HepG2 (cell line): ENCODE data around the gene DLX1. TPM values are rescaled to one million over a fixed set of nuclear protein-coding genes. Genes with fewer than 3 reads are reported as not detected.
A peak's percentile ranks its signal among the peaks of the same experiment; 100 is the strongest.

ENCODE experiments used
- AHR ChIP-seq: IDR thresholded peaks from 2 replicates; pipeline ENCODE4 v1.6.1; 2018; ENCODE audit warnings: missing genetic modification reagents, missing compliant biosample characterization
- CREB1 ChIP-seq, 2 experiments: fragments of 450-650 bp in 1 of 2; IDR thresholded peaks; 2 replicates each; pipeline ENCODE4 v1.6.1; 2016 to 2017; ENCODE audit warnings: control low read depth in 1 of 2, mild to moderate bottlenecking in 1 of 2, missing compliant biosample characterization in 1 of 2, missing genetic modification characterization in 1 of 2
- ETV5 ChIP-seq: IDR thresholded peaks from 2 replicates; pipeline ENCODE4 v1.6.1; 2018; ENCODE audit warnings: missing biosample characterization, missing genetic modification reagents, inconsistent platforms, borderline replicate concordance
- HNRNPL ChIP-seq: fragments of 200-400 bp; formaldehyde crosslinking; IDR thresholded peaks from 2 replicates; pipeline ENCODE4 v1.6.1; 2017; ENCODE audit warnings: mild to moderate bottlenecking, low read depth, low read length
- MTF1 ChIP-seq: sonication (generic); formaldehyde crosslinking; IDR thresholded peaks from 2 replicates; pipeline ENCODE4 v1.5.0; 2020; ENCODE audit warnings: missing genetic modification reagents
- NR2F6 ChIP-seq, 2 experiments: IDR thresholded peaks; 2 replicates each; pipeline ENCODE4 v1.6.1; 2016; ENCODE audit warnings: antibody characterized with exemption in 1 of 2, mild to moderate bottlenecking in 1 of 2
- PHF8 ChIP-seq: sonication (generic); formaldehyde crosslinking; IDR thresholded peaks from 2 replicates; pipeline ENCODE4 v1.5.0; 2020; ENCODE audit warnings: missing genetic modification reagents
- PPARG ChIP-seq: conservative IDR thresholded peaks from 2 replicates; pipeline ENCODE4 v1.6.1; 2016; ENCODE audit warnings: missing biosample characterization, missing genetic modification reagents
- RBFOX2 ChIP-seq: fragments of 200-400 bp; formaldehyde crosslinking; IDR thresholded peaks from 2 replicates; pipeline ENCODE4 v1.6.1; 2017; ENCODE audit warnings: low read depth, mild to moderate bottlenecking, low read length
- TOE1 ChIP-seq: sonication (generic); formaldehyde crosslinking; IDR thresholded peaks from 2 replicates; pipeline ENCODE4 v1.4.0; 2020; ENCODE audit warnings: mild to moderate bottlenecking, missing genetic modification reagents
- TRIM24 ChIP-seq: sonication (generic); formaldehyde crosslinking; IDR thresholded peaks from 2 replicates; pipeline ENCODE4 v1.8.0; 2022; ENCODE audit warnings: mild to moderate bottlenecking, missing genetic modification reagents
- ZBTB38 ChIP-seq: sonication (generic); formaldehyde crosslinking; IDR thresholded peaks from 2 replicates; pipeline ENCODE4 v1.5.1; 2020; ENCODE audit warnings: mild to moderate bottlenecking, missing genetic modification reagents
- ZNF274 ChIP-seq: sonication (generic); formaldehyde crosslinking; IDR thresholded peaks from 2 replicates; pipeline ENCODE4 v1.5.1; 2020; ENCODE audit warnings: mild to moderate bottlenecking, missing genetic modification reagents
- ZNF329 ChIP-seq: sonication (generic); formaldehyde crosslinking; IDR thresholded peaks from 2 replicates; pipeline ENCODE4 v1.9.0; 2021; ENCODE audit warnings: low read depth, mild to moderate bottlenecking, missing genetic modification reagents
- ZNF510 ChIP-seq: sonication (generic); formaldehyde crosslinking; IDR thresholded peaks from 2 replicates; pipeline ENCODE4 v1.4.0; 2020; ENCODE audit warnings: low read depth, mild to moderate bottlenecking, missing genetic modification reagents
- ZNF607 ChIP-seq: sonication (generic); formaldehyde crosslinking; IDR thresholded peaks from 2 replicates; pipeline ENCODE4 v1.5.1; 2020; ENCODE audit warnings: missing genetic modification reagents, mild to moderate bottlenecking, borderline replicate concordance
- ZNF792 ChIP-seq: IDR thresholded peaks from 2 replicates; pipeline ENCODE4 v1.6.1; 2016
- ZNF83 ChIP-seq: sonication (generic); formaldehyde crosslinking; IDR thresholded peaks from 2 replicates; pipeline ENCODE4 v1.4.0; 2020; ENCODE audit warnings: missing genetic modification reagents, mild to moderate bottlenecking, borderline replicate concordance
- polyA plus RNA-seq, 8 experiments: library from polyadenylated mRNA; depleted of rRNA in 3 of 8; stranded (reverse) in 7 of 8; unstranded in 1 of 8; fragments of >200 nt; fragmentation: Illumina TruSeq in 4 of 8; extraction: Trizol in 4 of 8; gene quantifications; 2 replicates each; pipeline versions ENCODE4 v1.2.1 to v1.2.3, GENCODE V29; 2011 to 2016; ENCODE audit warnings: low read depth in 4 of 8, missing spikeins in 1 of 8, mixed read lengths in 1 of 8; ENCODE audit not compliant: insufficient read depth in 1 of 8
- total RNA-seq, 5 experiments: library from RNA; depleted of rRNA; stranded (reverse); fragments of >200 nt; fragmentation: Illumina TruSeq; extraction: Trizol; gene quantifications; 2 replicates each; pipeline ENCODE4 v1.2.3, GENCODE V29; 2016; ENCODE audit warnings: low read depth in 1 of 5
- TF ChIP-seq, protein P1 (sequence below), 2 experiments: sonication (generic) in 1 of 2; formaldehyde crosslinking in 1 of 2; IDR thresholded peaks; 2 replicates each; pipeline versions ENCODE4 v1.4.0 to v1.6.1; 2016 to 2020; ENCODE audit warnings: borderline replicate concordance in 1 of 2, low read depth in 1 of 2, mild to moderate bottlenecking in 1 of 2, missing genetic modification reagents in 1 of 2
- TF ChIP-seq, protein P2 (sequence below): sonication (generic); formaldehyde crosslinking; IDR thresholded peaks from 2 replicates; pipeline ENCODE4 v1.8.1; 2022; ENCODE audit warnings: low read depth, mild to moderate bottlenecking, missing genetic modification reagents
- TF ChIP-seq, protein P3 (sequence below): sonication (generic); formaldehyde crosslinking; IDR thresholded peaks from 2 replicates; pipeline ENCODE4 v1.4.0; 2020; ENCODE audit warnings: missing genetic modification reagents

Gene DLX1
- total and polyA plus RNA-seq, 2 of the 13 experiments (the other 11 are each of a cell fraction or from before 2014, with no cell fraction given) = 0.18 to 0.86 TPM

DNA sequence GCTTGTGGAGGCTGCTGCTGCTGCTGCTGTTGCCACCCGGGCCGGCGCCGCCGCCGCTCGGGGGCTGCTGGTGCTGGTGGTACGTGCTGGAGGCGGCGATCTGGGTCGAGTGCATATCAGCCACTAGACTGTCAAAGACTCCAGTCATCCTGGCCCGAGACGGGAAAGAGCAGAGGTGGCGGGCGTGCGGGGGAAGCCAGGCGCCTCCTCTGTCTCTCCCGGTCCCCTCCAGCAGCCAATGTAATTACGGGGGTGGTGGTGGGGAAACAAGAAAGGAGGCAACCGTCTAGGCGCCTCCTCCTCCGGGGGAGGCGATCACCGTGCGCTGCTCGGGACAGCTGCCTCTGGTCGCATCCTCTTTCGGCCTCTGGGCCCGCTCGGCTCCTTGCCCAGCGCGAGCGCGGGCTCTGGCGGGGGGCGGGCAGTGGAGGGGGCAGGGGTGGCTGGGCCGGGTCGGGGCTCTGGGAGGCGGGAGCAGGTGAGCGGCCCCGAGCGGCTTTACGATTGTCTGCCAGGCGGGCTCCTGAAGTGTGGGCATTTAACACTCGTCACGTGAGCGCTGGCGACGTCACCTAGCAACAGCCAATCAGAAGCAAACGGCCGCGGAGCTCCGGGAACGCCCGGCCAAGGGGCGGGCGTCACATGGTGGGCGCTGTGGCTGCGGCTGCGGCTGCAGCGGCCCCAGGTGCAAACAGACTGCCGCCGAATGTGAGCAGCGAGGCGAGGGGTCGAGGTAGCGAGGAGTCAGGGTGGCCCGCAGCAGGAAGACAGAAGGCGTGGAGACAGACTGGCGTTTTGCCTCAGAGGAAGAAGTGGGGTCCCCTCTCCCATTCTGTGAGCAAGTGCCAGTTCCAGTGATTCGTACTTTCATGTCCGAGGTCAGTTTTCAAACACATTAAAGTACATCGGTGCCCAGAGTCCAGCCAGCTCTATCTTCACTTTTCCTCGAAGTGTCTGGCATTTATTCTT, 17.4 kb downstream of the DLX1 start, which contains the start of gene DLX2 (continued):
- TF ChIP-seq, protein P1, sequence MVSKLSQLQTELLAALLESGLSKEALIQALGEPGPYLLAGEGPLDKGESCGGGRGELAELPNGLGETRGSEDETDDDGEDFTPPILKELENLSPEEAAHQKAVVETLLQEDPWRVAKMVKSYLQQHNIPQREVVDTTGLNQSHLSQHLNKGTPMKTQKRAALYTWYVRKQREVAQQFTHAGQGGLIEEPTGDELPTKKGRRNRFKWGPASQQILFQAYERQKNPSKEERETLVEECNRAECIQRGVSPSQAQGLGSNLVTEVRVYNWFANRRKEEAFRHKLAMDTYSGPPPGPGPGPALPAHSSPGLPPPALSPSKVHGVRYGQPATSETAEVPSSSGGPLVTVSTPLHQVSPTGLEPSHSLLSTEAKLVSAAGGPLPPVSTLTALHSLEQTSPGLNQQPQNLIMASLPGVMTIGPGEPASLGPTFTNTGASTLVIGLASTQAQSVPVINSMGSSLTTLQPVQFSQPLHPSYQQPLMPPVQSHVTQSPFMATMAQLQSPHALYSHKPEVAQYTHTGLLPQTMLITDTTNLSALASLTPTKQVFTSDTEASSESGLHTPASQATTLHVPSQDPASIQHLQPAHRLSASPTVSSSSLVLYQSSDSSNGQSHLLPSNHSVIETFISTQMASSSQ (IDR thresholded peaks at IDR 0.05; ENCODE audit: low read depth) = no peak
- TF ChIP-seq, protein P1 (CRISPR knock-in tag; IDR thresholded peaks at IDR 0.05; ENCODE audit: borderline replicate concordance) = 0 out of 2 replicates have a peak, but pooled peaks have one; percentile 16
- peak; percentile 94 for TF ChIP-seq MTF1 (CRISPR knock-in tag)
- TF ChIP-seq ZNF607 = peak; percentile 51; the same call in 1 of the 2 replicates
- TF ChIP-seq ZNF329 (CRISPR knock-in tag) = peak; percentile 87
- TF ChIP-seq CREB1 (IDR thresholded peaks at IDR 0.05) = peak; percentile 91
- TF ChIP-seq CREB1 (CRISPR knock-in tag; IDR thresholded peaks at IDR 0.05) = peak; percentile 70
- no peak for TF ChIP-seq TRIM24 (CRISPR knock-in tag)
- TF ChIP-seq PPARG (CRISPR knock-in tag) = peak; percentile 69
- TF ChIP-seq HNRNPL = peak; percentile 66; the same call in 1 of the 2 replicates
- no peak for TF ChIP-seq TOE1
- TF ChIP-seq ZNF792 (CRISPR knock-in tag) = peak; percentile 88; the same call in 1 of the 2 replicates
- TF ChIP-seq, protein P2, sequence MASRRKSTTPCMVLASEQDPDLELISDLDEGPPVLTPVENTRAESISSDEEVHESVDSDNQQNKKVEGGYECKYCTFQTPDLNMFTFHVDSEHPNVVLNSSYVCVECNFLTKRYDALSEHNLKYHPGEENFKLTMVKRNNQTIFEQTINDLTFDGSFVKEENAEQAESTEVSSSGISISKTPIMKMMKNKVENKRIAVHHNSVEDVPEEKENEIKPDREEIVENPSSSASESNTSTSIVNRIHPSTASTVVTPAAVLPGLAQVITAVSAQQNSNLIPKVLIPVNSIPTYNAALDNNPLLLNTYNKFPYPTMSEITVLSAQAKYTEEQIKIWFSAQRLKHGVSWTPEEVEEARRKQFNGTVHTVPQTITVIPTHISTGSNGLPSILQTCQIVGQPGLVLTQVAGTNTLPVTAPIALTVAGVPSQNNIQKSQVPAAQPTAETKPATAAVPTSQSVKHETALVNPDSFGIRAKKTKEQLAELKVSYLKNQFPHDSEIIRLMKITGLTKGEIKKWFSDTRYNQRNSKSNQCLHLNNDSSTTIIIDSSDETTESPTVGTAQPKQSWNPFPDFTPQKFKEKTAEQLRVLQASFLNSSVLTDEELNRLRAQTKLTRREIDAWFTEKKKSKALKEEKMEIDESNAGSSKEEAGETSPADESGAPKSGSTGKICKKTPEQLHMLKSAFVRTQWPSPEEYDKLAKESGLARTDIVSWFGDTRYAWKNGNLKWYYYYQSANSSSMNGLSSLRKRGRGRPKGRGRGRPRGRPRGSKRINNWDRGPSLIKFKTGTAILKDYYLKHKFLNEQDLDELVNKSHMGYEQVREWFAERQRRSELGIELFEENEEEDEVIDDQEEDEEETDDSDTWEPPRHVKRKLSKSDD = 0 out of 2 replicates have a peak, but pooled peaks have one; percentile 61
- peak; percentile 92; the same call in 1 of the 2 replicates for TF ChIP-seq ZNF510 (CRISPR knock-in tag)
- TF ChIP-seq ZNF83 = peak; percentile 49; the same call in 1 of the 2 replicates
- TF ChIP-seq ZBTB38 (CRISPR knock-in tag) = peak; percentile 73; the same call in 1 of the 2 replicates
- peak; percentile 63 for TF ChIP-seq RBFOX2
- peak; percentile 49 for TF ChIP-seq PHF8
- peak; percentile 94 for TF ChIP-seq AHR
- TF ChIP-seq, protein P3, sequence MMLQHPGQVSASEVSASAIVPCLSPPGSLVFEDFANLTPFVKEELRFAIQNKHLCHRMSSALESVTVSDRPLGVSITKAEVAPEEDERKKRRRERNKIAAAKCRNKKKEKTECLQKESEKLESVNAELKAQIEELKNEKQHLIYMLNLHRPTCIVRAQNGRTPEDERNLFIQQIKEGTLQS (CRISPR knock-in tag) = peak; percentile 56; the same call in 1 of the 2 replicates
- TF ChIP-seq ZNF274 = peak; percentile 68; the same call in 1 of the 2 replicates
- peak; percentile 38; the same call in 1 of the 2 replicates for TF ChIP-seq ETV5
- TF ChIP-seq NR2F6 (IDR thresholded peaks at IDR 0.05) = no peak
- no peak; the same call in 1 of the 2 replicates for TF ChIP-seq NR2F6 (CRISPR knock-in tag; IDR thresholded peaks at IDR 0.05)
